IMR-90 (cell line): ENCODE data around the gene PCCA. TPM values are rescaled to one million over a fixed set of nuclear protein-coding genes. Genes with fewer than 3 reads are reported as not detected.

Source experiments
- ATAC-seq: fragments of 200-7000 bp; cut with Tn5 transposase; 2 replicates; pipeline ENCODE4 v1.9.1; 2020; ENCODE audit warnings: low read depth, mild to moderate bottlenecking, moderate library complexity
- BruUV-seq: library from RNA; stranded (reverse); fragments of 400-500 nt; replicated peaks from 2 replicates; lab custom pipeline; 2021; lab: Mats Ljungman, UMichigan
- CTCF ChIA-PET: fragments of 300-600 bp; formaldehyde crosslinking; extraction: SDS; loops from one replicate; lab custom pipeline; 2021; ENCODE audit warnings: antibody characterized with exemption; lab: Yijun Ruan, JAX
- POLR2A ChIA-PET: fragments of 300-600 bp; sonication (Branson Sonifier 250); formaldehyde crosslinking; loops from one replicate; lab custom pipeline; 2022; ENCODE audit warnings: antibody characterized with exemption; ENCODE audit not compliant: unreplicated experiment; lab: Charles Lee
- DNase-seq: peaks from one replicate; pipeline ENCODE4 v3.0.0; 2013
- H2AFZ ChIP-seq: replicated peaks from 2 replicates; pipeline ENCODE3; 2013; ENCODE audit warnings: low read length, mild to moderate bottlenecking; ENCODE audit not compliant: poor library complexity
- H2AK5ac ChIP-seq: 2 replicates; pipeline ENCODE4 v1.6.1; 2013; ENCODE audit warnings: low read depth, low read length, inconsistent platforms
- H2AK9ac ChIP-seq: replicated peaks from 2 replicates; pipeline ENCODE3; 2013; ENCODE audit warnings: mild to moderate bottlenecking, low read depth, low read length, moderate library complexity; ENCODE audit not compliant: poor library complexity
- H2BK120ac ChIP-seq: 2 replicates; pipeline ENCODE4 v1.6.1; 2013; ENCODE audit warnings: low read depth, low read length, inconsistent platforms
- H2BK15ac ChIP-seq: 3 replicates; pipeline ENCODE4 v1.6.1; 2013; ENCODE audit warnings: low read depth, low read length, inconsistent platforms
- H2BK20ac ChIP-seq: 2 replicates; pipeline ENCODE4 v1.6.1; 2013; ENCODE audit warnings: low read depth, mild to moderate bottlenecking, inconsistent platforms, low read length, moderate library complexity
- H2BK5ac ChIP-seq: 2 replicates; pipeline ENCODE4 v1.6.1; 2013; ENCODE audit warnings: mild to moderate bottlenecking, low read depth, low read length, inconsistent platforms; ENCODE audit not compliant: poor library complexity, severe bottlenecking
- H3K14ac ChIP-seq: replicated peaks from 2 replicates; pipeline ENCODE4 v1.6.1; 2013; ENCODE audit warnings: low read depth, low read length, inconsistent platforms
- H3K18ac ChIP-seq: 2 replicates; pipeline ENCODE4 v1.6.1; 2013; ENCODE audit warnings: low read depth, low read length, control low read depth
- H3K23ac ChIP-seq: 2 replicates; pipeline ENCODE4 v1.6.1; 2013; ENCODE audit warnings: low read depth, low read length, inconsistent platforms
- H3K27ac ChIP-seq: 2 replicates; pipeline ENCODE4 v1.5.1; 2013; ENCODE audit warnings: mild to moderate bottlenecking, control low read depth, low read length; ENCODE audit not compliant: insufficient read depth
- H3K27me3 ChIP-seq: 2 replicates; pipeline ENCODE4 v1.6.1; 2013; ENCODE audit warnings: low read length; ENCODE audit not compliant: control insufficient read depth, insufficient read depth
- H3K36me3 ChIP-seq: 2 replicates; pipeline ENCODE4 v1.6.1; 2013; ENCODE audit warnings: low read length, mixed read lengths; ENCODE audit not compliant: control insufficient read depth, insufficient read depth
- H3K4ac ChIP-seq: 2 replicates; pipeline ENCODE4 v1.6.1; 2013; ENCODE audit warnings: low read depth, low read length, inconsistent platforms
- H3K4me1 ChIP-seq: 2 replicates; pipeline ENCODE4 v1.6.1; 2013; ENCODE audit warnings: low read length, mixed read lengths; ENCODE audit not compliant: control insufficient read depth, insufficient read depth
- H3K4me2 ChIP-seq: 2 replicates; pipeline ENCODE4 v1.6.1; 2013; ENCODE audit warnings: low read depth, mild to moderate bottlenecking, control low read depth, low read length, moderate library complexity
- H3K4me3 ChIP-seq: 2 replicates; pipeline ENCODE4 v1.5.1; 2013; ENCODE audit warnings: low read depth, mild to moderate bottlenecking, control low read depth, low read length, moderate library complexity; ENCODE audit not compliant: insufficient read depth
- H3K56ac ChIP-seq: 2 replicates; pipeline ENCODE4 v1.6.1; 2013; ENCODE audit warnings: low read length, inconsistent platforms; ENCODE audit not compliant: insufficient read depth; ENCODE audit errors: extremely low read depth
- H3K79me1 ChIP-seq, 2 experiments: 2 replicates each; pipeline ENCODE4 v1.6.1; 2013; ENCODE audit warnings: low read length in 2 of 2, inconsistent platforms in 1 of 2, low read depth in 1 of 2
- H3K9ac ChIP-seq: 2 replicates; pipeline ENCODE4 v1.6.1; 2013; ENCODE audit warnings: low read depth, low read length, control low read depth
- H3K9me1 ChIP-seq: 2 replicates; pipeline ENCODE4 v1.6.1; 2013; ENCODE audit warnings: low read length, inconsistent platforms; ENCODE audit not compliant: insufficient read depth
- H3K9me3 ChIP-seq: 2 replicates; pipeline ENCODE4 v1.6.1; 2013; ENCODE audit warnings: low read length; ENCODE audit not compliant: control insufficient read depth, insufficient read depth
- H4K20me1 ChIP-seq: 2 replicates; pipeline ENCODE4 v1.6.1; 2013; ENCODE audit warnings: low read length, inconsistent platforms; ENCODE audit not compliant: insufficient read depth
- H4K5ac ChIP-seq: 2 replicates; pipeline ENCODE4 v1.6.1; 2013; ENCODE audit warnings: mild to moderate bottlenecking, low read depth, low read length, control low read depth
- H4K8ac ChIP-seq, 2 experiments: 2 replicates each; pipeline ENCODE4 v1.6.1; 2013; ENCODE audit warnings: low read depth in 2 of 2, low read length in 2 of 2, control low read depth in 1 of 2, inconsistent platforms in 1 of 2
- H4K91ac ChIP-seq: 2 replicates; pipeline ENCODE4 v1.6.1; 2013; ENCODE audit warnings: low read depth, low read length, inconsistent platforms; ENCODE audit not compliant: insufficient read depth
- BHLHE40 ChIP-seq: fragments of 150-350 bp; IDR thresholded peaks from 2 replicates; pipeline ENCODE4 v1.6.1; 2016; ENCODE audit warnings: mild to moderate bottlenecking, low read depth, low read length
- ELK1 ChIP-seq: fragments of 150-350 bp; IDR thresholded peaks from 2 replicates; pipeline ENCODE4 v1.6.1; 2016; ENCODE audit warnings: low read depth, mild to moderate bottlenecking, low read length, moderate library complexity, borderline replicate concordance
- WGBS, 2 experiments: methylation state at CpG; one replicate each; pipeline versions ENCODE4 v1.1.5 to v1.1.7; 2013; ENCODE audit warnings: missing lambda C conversion rate in 2 of 2; ENCODE audit not compliant: insufficient read length in 1 of 2; ENCODE audit errors: extremely low coverage in 2 of 2; 5-methylcytosine and 5-hydroxymethylcytosine counted together
- dilution Hi-C: fragments of 300-500 bp; cut with HindIII; formaldehyde crosslinking; loops from one replicate; pipeline ENCODE4 v1.14.3; 2018; ENCODE audit warnings: low sequenced_read_pairs; ENCODE audit not compliant: unreplicated experiment
- in situ Hi-C: fragments of 300-500 bp; cut with MboI; formaldehyde crosslinking; loops from 3 replicates; pipeline ENCODE4 v1.14.3; 2019; ENCODE audit warnings: low sequenced_read_pairs, inconsistent platforms, mixed read lengths
- intact Hi-C: fragments of 100-400 bp; cut with micrococcal nuclease; formaldehyde crosslinking; loops from 2 replicates; pipeline ENCODE4 v1.10.0; 2022
- polyA plus RNA-seq, 3 experiments: library from polyadenylated mRNA; depleted of rRNA; stranded (reverse); fragments of >200 nt; gene quantifications; 2 replicates each; pipeline ENCODE4 v1.2.3, GENCODE V29; 2012; ENCODE audit warnings: low replicate concordance in 1 of 3
- total RNA-seq: library from RNA; depleted of rRNA; stranded (reverse); fragments of >200 nt; gene quantifications from 2 replicates; pipeline ENCODE4 v1.2.3, GENCODE V29; 2012

Gene PCCA
- total and polyA plus RNA-seq, 2 of the 4 experiments (the other 2 are of a cell fraction), result 7.6 to 24.0 TPM

GRCh38 chr13:100465558-100465957 lies 376.7 kb downstream of the PCCA start:
- no TSS peak for BruUV-seq
- H3K9me3 ChIP-seq, result no peaks in the 10 kb centered on the region
- dilution Hi-C loops (no loop called here), in situ Hi-C loops (no loop called here), intact Hi-C loops (no loop called here)
- H2BK20ac ChIP-seq, result no peak overlapping the region
- H4K91ac ChIP-seq, result no peak overlapping the region
- H3K36me3 ChIP-seq, result no peaks in the 10 kb centered on the region
- H4K8ac ChIP-seq, result no peak overlapping the region
- no peak overlapping the region for H3K4me2 ChIP-seq
- H3K56ac ChIP-seq, result no peak overlapping the region
- H3K4ac ChIP-seq, result no peak overlapping the region
- CTCF ChIA-PET, result interaction anchor here (0.6 kb wide), 1 partner anchor 1218 kb away, joined by 5 read pairs; no protein-coding TSS in a partner anchor
- no peak overlapping the region for H3K14ac ChIP-seq
- no peaks in the 10 kb centered on the region for H3K27me3 ChIP-seq
- ATAC-seq, result no peak
- H3K79me1 ChIP-seq, result peaks cover 2 to 3% of the 10 kb centered on the region in 2 experiments; a peak in 2 of 4 replicates
- no peak overlapping the region for H2BK15ac ChIP-seq
- no peak overlapping the region for H2BK5ac ChIP-seq
- no peak overlapping the region for H3K9ac ChIP-seq
- H3K4me1 ChIP-seq, result peaks cover 5% of the 10 kb centered on the region
- H3K4me3 ChIP-seq, result no peak overlapping the region
- no peak overlapping the region for H2AK9ac ChIP-seq
- no peaks in the 10 kb centered on the region for H4K20me1 ChIP-seq
- POLR2A ChIA-PET, result no interaction called here
- no peak for DNase-seq
- 0 out of 2 replicates have a peak, but pooled peaks cover 5% of the 10 kb centered on the region for H3K9me1 ChIP-seq
- TF ChIP-seq ELK1 (no peak), BHLHE40 (no peak)
- no peak overlapping the region for H4K5ac ChIP-seq
- H3K18ac ChIP-seq, result no peak overlapping the region
- no peak overlapping the region for H3K27ac ChIP-seq
- WGBS, 2 experiments, result no CpG with 5 or more reads among the region's 5 CpGs
- H2AK5ac ChIP-seq, result no peak overlapping the region
- H2AFZ ChIP-seq, result no peak overlapping the region
- H3K23ac ChIP-seq, result no peak overlapping the region
- no peak overlapping the region for H2BK120ac ChIP-seq
